Astrocyte (in vitro differentiated cells and primary cell): ENCODE data around the gene COPZ1.
A peak's percentile ranks its signal among the peaks of the same experiment; 100 is the strongest.

ENCODE experiments used
- EZH2 ChIP-seq: IDR thresholded peaks from 2 replicates; pipeline ENCODE4 v1.6.1; 2012; ENCODE audit warnings: mild to moderate bottlenecking, low read length, inconsistent platforms; ENCODE audit not compliant: insufficient read depth
- TF ChIP-seq, protein P1 (sequence below): IDR thresholded peaks from 2 replicates; pipeline ENCODE4 v1.5.1; 2011; ENCODE audit warnings: low read depth, mild to moderate bottlenecking, inconsistent platforms, low read length, moderate library complexity; ENCODE audit not compliant: insufficient read depth

DNA sequence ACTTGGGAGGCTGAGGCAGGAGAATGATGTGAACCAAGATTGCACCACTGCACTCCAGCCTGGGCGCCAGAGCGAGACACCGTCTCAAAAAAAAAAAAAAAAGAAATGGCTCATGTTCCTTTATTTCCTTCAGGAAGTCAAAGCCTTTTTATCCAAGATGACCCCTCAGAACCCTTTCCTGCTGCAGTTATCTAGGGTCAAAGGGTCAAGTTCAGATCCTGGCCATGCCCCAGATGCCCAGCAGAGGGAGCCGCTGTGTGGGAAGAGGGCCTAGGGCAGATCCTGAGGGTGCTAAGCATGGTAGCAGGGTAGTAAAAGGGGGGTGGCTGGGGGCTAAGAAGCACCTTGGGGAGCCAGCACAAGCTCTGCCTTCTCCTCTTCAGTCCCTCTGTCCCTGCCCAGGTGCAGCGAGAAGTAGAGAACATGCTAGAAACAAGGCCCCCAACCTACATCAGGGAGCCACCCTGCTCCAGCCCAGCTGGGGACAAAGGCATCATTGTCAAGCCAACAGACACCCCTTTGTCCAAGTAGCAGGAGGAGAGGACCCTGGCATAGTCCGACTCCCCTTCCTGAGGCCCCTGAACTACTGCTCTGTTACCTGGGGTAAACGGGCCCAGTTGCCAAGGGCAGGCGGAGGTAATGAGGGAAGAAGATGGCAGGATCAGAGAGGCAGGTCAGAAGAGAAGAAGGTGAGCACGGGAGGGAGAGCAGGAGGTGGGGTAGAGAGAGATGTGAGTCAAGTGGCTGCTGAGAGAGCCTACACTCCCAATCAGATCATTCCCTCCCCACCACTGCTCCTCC is 30.6 kb upstream of the COPZ1 start:
- TF ChIP-seq, protein P1, sequence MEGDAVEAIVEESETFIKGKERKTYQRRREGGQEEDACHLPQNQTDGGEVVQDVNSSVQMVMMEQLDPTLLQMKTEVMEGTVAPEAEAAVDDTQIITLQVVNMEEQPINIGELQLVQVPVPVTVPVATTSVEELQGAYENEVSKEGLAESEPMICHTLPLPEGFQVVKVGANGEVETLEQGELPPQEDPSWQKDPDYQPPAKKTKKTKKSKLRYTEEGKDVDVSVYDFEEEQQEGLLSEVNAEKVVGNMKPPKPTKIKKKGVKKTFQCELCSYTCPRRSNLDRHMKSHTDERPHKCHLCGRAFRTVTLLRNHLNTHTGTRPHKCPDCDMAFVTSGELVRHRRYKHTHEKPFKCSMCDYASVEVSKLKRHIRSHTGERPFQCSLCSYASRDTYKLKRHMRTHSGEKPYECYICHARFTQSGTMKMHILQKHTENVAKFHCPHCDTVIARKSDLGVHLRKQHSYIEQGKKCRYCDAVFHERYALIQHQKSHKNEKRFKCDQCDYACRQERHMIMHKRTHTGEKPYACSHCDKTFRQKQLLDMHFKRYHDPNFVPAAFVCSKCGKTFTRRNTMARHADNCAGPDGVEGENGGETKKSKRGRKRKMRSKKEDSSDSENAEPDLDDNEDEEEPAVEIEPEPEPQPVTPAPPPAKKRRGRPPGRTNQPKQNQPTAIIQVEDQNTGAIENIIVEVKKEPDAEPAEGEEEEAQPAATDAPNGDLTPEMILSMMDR = peak; percentile 47
- TF ChIP-seq EZH2 = no peak
